GM19025 (cell line): Measurements from ENCODE around the gene DRG2.

ENCODE experiments used
- ATAC-seq: cut with Tn5 transposase; IDR thresholded peaks from one replicate; pipeline ENCODE4 v1.9.1; 2021; ENCODE audit warnings: mild to moderate bottlenecking, low read depth, moderate library complexity; ENCODE audit not compliant: unreplicated experiment

Gene DRG2

DNA sequence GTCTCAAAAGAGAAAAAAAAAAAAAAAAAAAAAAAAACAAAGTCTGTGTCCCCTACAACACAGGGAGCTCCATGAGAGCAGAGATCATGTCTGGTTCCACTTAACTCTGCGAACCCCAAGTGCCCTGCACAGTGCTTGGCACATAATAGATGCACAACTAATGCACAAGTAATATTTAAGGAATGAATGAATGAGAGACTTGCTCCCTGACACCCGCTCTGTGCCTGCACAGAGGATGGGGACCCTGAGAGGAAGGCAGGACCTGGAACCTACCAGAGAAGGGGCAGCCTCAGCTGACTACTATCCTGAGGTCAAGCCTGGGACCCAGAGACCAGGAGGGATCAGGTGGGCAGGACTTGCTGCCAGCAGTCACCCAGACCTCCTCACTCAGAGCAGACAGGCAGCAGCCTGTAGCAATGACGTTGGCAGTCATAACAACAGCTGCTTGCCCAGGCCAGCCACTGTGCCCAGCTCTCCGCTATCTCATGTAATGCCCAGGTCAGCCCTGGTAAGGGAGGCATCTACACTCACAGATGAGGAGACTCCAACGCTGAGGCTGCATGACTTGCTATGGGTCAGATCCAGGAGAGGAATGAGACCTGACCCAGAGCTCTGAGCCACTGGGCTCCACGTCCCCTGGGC, 23.7 kb downstream of the DRG2 start:
- no peak for ATAC-seq

DNA sequence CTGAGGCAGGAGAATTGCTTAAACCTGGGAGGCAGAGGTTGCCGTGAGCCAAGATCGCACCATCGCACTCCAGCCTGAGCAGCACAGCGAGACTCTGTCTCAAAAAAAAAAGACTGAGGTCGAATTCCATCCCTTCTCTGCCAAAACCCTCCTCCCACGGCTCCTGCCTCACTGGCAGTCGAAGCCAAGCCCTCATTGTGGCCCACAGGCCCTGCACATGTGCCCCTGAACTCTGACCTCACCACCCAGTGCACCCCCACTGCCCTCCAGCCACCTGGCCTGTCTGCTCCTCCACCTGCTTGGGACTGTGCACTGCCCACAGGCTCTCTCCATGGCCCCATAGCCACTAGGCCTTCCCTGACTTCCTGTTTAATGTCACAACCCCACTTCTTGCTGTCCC, 27.8 kb downstream of the DRG2 start:
- ATAC-seq = no peak

DNA sequence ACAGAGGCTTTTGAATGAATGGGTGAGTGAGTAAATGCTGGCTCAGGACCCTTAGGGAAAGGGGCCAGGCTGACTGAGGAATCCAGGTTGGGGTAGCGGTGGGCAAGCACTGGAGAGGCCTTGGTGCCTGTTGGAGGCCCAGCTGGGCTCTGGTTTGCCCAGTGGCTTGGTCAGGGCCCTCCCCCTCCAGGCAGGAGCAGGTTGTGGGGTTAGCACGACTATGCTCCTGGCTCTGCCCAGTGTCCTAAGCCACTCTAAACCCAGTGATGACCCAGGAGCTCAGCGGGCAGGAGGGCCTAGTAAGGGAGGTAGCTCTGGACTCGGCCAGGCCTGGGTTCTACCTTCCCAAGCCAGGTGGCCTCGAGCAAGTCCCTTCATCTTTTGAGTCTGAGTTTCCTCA, 28.3 kb downstream of the DRG2 start:
- no peak for ATAC-seq

DNA sequence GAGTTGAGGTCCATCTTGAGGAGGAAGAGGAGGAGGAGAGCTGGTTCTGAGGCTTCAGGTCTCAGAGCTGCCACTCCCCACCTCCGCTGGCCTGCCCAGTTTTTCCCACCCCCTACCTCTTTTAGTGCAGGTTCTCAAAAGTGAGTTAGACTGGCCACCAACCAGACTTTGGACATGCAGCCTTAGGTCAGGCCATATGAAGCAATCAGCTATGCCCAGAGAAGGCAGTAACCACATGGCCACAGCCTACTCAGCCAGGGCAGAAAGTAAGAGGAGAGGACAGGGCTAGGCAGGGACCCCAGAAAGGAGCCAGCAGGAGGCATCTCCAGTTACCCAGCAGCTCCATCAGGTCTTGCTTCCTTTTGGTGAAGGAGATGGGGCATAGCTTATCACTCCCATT, 29.8 kb downstream of the DRG2 start:
- no peak for ATAC-seq

DNA sequence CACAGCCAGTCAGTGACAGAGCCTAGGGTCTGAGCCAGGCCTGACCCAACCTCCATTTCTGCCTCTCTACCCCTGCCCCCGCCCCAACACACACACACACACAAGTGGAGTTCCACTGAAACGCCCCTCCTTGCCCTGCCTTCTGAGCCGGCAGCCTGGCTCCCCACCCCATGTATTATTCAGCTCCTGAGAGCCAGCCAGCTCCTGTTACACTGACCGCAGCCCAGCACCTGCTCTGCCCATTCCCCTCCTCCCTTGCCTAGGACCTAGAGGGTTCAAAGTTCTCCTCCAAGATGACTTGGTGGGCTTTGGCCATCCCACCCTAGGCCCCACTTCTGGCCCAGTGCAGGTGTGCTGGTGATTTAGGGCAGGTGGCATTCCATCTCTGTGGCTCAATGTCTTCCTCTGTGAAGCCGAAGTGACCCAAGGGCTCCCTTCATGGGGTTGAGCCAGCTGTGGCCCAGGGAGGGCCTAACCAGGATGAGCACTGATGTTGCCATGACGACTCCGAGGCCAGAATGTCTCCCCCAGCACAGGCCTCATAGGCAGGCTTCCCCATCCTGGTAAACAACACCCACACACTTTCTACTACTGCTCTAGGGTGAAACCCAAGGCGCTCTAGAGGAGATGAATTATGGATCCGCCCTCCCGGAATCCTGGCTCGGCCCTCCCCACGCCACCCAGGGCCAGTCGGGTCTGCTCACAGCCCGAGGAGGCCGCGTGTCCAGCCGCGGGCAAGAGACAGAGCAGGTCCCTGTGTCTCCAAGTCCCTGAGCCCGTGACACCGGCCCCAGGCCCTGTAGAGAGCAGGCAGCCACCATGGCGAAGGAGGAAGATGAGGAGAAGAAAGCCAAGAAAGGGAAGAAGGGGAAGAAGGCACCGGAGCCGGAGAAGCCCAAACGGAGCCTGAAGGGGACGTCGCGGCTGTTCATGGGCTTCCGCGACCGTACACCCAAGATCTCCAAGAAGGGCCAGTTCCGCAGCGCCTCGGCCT, 30.5 kb downstream of the DRG2 start:
- no peak for ATAC-seq

DNA sequence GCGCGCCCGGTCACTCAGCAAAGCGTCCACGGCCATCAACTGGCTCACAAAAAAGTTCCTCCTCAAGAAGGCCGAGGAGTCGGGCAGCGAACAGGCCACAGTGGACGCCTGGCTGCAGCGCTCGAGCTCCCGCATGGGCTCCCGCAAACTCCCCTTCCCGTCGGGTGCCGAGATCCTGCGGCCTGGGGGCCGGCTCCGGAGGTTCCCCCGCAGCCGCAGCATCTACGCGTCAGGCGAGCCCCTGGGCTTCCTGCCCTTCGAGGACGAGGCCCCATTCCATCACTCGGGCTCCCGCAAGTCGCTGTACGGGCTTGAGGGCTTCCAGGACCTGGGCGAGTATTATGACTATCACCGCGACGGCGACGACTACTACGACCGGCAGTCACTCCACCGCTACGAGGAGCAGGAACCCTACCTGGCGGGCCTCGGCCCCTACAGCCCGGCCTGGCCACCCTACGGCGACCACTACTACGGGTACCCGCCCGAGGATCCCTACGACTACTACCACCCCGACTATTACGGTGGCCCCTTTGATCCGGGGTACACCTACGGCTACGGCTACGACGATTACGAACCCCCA, 31.5 kb downstream of the DRG2 start:
- ATAC-seq = no peak

DNA sequence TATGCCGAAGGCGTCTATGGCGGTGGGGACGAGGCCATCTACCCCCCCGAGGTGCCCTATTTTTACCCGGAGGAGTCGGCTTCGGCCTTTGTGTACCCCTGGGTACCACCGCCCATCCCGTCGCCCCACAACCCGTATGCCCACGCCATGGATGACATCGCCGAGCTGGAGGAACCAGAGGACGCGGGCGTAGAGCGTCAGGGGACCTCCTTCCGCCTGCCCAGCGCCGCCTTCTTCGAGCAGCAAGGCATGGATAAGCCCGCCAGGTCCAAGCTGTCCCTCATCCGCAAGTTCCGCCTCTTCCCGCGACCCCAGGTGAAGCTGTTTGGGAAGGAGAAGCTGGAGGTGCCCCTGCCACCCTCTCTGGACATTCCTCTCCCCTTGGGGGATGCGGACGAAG, 32.2 kb downstream of the DRG2 start:
- no peak for ATAC-seq

DNA sequence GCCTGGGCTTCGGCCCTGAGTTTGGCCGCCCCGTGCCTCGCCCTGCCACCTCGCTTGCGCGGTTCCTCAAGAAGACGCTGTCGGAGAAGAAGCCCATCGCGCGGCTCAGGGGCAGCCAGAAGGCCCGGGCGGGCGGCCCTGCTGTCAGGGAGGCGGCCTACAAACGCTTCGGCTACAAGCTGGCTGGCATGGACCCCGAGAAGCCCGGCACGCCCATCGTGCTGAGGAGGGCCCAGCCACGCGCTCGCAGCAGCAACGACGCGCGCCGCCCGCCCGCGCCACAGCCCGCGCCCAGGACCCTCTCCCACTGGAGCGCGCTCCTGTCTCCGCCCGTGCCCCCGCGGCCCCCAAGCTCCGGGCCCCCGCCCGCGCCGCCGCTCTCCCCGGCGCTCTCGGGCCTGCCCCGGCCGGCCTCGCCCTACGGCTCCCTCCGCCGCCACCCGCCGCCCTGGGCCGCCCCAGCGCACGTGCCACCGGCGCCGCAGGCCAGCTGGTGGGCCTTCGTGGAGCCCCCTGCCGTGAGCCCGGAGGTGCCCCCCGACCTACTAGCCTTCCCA, 32.8 kb downstream of the DRG2 start:
- ATAC-seq = no peak

DNA sequence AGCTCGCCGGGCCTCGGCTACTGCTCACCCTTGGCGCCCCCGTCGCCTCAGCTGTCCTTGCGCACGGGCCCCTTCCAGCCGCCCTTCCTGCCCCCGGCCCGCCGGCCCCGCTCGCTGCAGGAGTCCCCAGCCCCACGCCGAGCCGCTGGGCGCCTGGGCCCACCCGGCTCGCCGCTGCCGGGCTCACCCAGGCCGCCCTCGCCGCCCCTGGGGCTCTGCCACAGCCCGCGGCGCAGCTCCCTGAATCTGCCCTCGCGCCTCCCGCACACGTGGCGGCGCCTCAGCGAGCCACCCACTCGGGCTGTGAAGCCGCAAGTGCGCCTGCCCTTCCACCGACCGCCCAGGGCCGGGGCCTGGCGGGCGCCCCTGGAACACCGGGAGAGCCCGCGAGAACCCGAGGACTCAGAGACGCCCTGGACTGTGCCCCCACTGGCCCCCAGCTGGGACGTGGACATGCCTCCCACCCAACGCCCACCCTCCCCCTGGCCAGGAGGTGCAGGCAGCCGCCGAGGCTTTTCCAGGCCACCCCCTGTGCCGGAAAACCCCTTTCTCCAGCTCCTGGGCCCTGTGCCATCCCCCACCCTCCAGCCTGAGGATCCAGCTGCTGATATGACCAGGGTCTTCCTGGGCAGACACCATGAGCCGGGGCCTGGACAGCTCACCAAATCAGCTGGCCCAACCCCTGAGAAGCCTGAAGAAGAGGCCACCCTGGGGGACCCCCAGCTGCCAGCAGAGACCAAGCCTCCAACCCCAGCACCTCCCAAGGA, 33.6 kb downstream of the DRG2 start:
- ATAC-seq = no peak

DNA sequence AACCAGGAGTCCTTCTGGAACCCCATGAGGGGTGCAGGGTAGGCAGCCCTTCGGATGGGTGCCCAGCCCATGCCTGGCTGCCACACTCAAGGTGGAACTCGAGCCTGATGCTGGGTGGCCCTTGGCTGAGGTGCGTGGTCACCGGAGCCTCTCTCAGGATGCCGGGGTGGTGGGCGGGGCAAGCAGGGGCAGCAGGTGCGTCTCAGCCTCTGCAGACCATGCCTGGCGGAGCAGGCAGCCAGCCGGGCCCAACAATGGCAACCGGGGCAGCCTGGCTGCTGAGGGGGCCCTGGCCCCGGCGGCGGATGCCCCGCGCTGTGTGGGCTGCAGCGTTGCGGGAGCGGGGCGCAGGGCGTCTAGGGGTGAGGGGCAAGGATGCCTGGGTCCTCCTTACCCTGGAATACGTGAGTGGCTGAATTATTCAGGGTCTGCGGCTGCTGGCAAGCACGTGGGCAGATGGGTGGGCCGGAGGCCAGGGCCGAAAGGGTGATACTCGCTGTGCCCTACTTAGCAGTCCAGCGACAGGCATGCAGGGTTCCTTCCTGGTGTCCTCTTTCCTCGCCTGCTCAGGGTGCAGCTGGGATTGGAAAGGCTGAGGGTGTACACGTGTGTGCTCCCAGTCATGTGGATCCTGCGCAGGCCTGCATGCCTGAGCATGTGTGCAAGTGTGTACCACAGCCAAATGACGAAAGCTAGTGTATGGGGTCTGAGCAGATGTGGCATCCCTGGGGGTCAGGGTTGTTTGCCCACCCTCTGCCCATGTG, 35.4 kb downstream of the DRG2 start:
- ATAC-seq = no peak

DNA sequence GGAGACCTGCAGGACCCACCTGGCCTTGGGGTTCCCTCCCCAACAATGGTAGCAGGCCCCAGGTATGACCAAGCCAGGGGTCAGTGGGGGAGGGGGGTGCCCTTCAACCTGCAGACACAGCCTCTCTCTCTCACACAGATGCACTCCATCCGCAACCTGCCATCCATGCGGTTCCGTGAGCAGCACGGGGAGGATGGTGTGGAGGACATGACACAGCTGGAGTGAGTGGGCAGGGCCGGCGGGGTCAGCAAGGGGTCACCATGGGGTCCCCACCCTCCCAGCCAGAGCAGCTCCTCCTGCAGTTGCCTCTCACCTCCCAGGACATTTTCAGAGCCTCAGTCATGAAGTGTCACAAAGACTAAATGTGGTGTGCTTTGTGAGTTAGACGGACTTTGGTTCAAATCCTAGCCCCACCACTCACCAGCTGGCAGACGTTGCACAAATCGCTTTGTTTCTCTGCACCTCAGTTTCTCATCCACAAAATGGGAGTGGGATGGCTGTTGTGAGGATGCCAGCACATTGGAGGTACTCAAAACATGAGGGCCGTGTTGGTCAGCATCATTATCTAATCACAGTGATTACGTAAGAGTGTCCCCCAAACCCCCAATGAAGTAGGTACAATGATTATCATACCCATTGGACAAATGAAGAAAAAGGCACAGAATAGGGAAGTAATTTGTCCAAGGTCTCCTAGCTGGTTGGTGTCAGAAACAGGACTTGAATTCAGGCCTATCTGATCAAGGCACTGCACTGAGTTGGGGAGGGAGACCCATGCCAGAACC, 36.8 kb downstream of the DRG2 start:
- no peak for ATAC-seq

DNA sequence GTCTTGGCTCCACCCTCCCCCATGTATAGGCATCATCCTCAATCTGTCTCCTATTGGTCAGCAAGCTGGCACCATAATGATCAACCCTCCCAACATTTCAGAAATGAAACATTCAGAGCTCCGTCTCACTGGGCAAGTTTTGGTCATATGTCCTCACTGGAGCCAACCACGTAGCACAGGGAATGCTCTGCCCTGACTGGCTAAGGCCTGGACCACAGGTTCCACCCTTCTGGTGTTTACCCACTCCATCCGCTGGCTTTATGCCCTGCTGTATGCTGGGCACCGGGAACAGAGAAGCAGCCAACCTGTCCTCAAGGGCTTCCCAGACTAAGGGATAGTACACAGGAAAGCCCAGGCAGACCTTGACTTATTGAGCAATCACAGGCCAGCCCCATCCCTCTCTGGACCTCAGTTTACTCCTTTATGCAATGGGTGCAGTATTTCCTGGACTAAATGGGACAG, 41.3 kb downstream of the DRG2 start:
- ATAC-seq = no peak

DNA sequence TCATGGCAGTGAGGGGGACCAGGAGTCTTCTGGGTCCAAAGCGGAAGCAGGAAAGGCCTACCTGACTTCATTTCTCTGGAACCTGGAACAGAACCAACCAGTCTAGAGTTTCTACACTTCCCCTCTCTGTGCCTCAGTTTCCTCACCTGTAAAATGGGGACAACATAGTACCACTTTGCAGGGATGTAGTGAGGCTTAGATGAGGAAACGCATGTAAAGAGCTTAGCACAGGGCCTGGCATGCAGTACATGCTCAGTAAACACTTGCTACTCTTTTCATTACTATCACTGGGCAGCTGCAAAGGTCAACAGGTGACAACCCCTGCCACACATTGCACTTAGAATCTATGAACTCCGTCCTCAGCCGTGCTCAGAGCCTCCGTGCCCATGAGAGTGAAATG, 45.0 kb downstream of the DRG2 start:
- ATAC-seq = no peak

DNA sequence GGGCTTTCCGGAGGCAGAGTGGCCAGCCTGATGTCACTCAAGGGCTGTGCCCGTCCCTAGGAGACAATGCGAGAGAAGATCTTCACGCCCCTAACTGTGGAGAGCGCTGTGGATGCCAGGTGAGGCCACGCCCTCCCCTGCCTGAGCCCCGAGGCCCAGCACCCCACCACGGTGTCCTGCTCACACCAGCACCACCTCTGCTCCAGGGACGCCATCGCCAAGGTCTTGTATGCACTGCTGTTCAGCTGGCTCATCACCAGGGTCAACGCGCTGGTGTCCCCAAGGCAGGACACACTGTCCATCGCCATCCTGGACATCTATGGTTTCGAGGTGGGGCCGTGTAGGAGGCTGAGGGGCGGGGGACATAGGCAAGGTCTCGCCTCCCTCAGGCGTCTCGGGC, 48.6 kb downstream of the DRG2 start:
- no peak for ATAC-seq

DNA sequence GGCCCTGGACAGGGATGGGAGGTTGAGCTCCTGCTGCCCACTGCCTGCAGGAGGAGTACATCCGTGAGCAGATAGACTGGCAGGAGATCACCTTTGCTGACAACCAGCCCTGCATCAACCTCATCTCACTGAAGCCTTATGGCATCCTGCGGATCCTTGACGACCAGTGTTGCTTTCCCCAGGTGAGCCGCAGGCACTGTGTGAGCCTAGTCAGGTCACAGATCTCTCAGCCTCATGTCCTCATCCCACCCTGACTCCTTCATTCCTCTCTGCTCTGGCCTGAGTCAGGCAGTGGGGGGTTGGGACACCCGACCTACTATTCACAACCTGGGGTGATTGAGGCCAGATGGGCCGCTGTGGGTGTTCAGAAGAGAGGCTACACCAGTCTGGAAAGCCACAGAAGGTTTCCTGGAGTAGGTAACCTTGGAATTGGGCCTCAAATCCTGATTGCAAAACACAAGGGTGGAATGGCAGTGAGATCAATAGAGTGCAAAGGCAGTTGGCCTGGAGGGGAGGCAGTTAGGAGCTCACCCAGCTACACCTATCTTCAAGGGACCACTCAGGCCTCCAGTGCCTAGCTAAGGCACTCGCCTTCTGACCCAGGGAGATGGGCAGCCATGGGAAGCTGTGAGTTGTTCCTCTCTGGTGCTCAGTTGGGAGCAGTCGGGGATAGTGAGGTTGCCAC, 50.5 kb downstream of the DRG2 start:
- ATAC-seq = no peak

DNA sequence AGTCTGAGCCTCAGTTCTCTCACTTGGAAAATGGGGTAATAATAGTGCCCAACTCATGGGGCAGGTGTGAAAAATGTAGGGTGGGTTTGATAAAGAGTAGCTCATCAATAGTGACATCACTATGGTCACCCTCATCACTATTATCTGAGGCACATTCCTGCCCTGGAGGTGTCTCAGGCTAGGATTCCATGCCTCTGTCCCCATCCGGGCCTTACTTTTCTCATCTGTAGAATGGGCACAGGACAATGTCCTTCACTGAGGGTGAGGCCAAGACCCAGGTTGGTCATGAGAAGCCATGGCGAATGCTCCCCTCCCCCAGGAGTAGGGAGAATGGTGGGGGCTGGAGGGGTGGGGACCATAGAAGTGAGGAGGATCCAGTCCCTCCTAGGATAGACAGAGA, 51.3 kb downstream of the DRG2 start:
- no peak for ATAC-seq

DNA sequence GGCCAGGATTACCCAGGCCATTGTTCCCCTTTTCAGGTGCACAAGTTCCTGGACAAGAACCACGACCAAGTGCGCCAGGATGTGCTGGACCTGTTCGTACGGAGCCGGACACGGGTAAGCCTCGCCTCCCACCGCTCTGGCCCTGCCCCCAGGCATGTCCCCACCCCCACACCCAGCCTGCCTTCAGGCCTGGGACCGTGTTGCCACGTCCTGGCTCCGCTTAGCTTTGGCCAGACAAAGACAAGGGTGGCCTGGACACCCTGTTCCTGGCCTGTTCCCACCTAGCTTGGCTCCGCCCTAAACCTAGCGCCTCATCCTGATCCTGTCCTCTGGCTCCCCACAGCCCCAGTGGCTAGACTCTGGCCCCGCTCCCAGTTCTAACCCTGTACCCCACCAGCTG, 51.8 kb downstream of the DRG2 start:
- no peak for ATAC-seq

DNA sequence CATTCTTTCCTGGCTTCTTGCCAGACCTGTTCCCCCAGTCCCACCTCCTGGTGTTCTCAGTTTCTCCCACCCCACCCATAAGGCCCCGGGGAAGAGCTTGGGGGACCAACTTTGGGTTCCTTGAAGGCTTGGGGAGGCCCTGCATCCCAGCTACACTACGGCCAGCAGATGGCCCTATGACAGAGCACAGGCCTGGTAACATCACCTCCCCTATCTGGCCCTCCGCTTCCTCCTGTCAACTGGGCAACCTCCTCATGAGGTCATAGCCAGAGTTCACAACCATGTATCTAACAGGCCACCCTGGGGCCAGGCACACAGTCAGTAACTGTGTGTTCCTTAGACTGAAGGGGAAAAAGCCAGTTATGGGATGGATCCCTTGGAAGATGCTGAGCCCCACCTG, 52.2 kb downstream of the DRG2 start:
- ATAC-seq = no peak
